Hematopoietic multipotent progenitor cell treated with erythropoietin and hydrocortisone succinate and interleukin-3 and kit ligand, for 17 days (in vitro differentiated cells): Measurements from ENCODE around the gene FSTL4.

Experiments
- DNase-seq: peaks from one replicate; pipeline ENCODE4 v3.0.0-alpha.2; 2015; ENCODE audit warnings: low spot score

FSTL4 gene

DNA sequence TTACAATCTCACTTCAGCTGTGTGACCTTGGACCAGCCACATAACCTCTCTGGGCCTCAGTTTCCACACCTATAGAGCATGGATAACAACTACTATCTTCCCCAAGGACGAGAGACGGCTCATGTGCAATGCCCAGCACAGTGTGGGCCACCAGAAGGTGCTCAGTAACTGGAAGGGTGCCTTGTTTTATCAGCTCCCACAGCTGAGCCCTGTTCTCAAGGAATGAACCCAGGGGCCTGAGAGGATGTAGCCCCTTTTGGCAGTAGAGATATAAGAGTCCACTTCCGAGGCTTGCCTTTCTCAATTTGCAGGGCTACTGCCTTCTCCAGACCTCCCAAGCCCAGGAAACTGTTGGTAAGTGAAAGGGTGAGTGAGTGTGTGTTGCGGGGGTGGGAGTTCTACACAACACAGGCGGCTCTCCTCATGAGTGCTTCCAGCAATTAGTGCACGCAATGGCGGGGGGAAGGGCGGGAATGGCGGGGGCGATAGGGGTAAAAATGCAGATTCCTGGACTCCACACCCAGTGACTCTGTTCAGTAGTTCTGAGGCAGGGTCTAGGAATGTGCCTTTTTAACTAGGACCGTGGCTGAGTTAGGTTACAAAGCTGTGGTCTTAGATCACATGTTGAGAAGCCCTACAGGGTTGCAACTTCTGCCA is 185.1 kb downstream of the FSTL4 start:
- no peak for DNase-seq

DNA sequence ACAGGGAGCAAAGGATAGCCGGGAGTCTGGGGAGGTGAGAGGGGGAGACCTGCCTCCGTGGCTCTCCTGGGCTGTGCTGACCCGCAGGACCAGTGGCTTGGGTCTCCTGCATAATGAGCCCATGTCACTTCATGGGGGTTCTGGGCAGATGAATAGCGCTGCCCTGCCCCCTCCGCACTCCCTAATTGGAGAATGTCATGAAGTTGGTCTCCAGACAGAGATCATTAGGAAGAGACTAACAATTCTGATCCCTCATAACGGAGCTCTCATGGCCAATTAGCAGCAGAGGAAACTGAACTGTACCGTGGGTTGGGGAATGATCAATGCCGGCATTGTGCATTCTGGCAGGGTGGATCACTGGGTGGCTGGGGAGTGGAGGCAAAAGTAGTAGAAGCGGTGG is 186.1 kb downstream of the FSTL4 start:
- no peak for DNase-seq

DNA sequence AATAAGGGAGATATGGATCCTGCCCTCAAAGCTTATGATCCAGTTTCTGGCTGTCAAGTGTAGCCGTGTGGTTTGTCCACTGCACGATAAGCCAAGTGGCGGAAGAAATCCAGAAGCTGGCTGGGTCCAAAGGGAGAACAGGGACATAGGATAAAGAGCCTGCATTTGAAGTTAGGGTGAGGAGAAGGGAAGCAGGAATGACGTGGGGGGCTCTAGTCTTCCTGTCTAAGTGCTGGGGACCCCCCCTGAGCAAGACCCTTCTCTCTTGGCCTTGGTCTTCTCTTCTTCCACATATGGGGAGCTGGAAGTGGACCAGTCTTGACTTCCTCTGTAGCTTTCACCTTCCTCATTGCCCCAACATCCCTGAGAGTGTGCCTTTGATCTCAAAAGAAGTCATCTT is 186.6 kb downstream of the FSTL4 start:
- no peak for DNase-seq

DNA sequence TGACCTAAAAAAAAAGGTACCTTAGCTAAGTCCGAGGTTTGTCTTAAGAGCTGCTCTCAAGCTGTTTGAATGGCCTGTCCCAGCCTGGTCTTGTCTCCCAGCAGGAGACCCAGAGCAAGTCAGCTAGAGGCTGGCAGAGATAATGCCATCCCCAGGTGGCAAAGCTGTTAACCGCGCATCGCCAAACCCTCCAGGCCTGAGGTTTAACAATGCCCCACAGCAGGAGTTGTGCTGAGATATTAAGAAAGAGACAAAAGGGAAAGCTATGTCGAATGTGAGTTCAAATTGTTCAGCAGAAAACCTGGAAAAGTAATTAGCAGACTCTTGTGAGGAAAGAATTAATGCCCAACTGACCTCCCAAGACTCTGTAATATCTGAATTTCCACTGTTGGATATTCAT is 187.1 kb downstream of the FSTL4 start:
- DNase-seq, result no peak

GRCh38 chr5:133423618-133424282 is 188.6 kb downstream of the FSTL4 start:
- DNase-seq, result peak; percentile 52

DNA sequence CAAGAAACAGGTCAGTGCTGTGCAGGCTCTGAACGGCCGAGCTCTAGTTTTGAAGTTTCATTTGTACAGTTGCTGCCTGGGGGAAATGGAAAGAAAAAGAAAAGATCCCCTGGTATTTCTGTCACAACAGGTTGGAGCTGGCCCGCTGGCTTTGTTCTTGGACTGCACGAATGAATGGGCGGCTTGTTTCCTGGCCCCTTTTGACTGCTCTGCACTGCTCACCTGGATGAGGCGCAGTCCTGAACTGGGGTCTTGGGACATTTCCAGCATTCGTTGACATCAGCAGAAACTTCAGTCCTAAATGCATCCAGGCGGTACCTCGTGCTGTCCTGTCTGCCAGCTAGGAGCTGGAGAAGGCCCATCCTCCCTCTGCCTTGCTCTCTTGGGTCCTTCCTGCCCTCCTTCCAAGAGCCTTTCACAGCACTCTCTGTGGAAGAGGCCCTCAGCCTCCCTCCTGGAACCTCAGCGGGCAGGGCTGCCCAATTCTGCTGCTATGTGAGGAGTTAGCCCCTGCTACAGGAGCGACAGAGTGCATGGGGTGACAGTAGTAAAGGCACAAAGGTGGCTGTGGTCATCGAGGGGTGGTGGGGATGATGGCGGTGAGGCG is 189.2 kb downstream of the FSTL4 start:
- DNase-seq, result no peak

- DNase-seq, result no peak
Measured at GRCh38 chr5:133421806-133422205, 190.5 kb downstream of the FSTL4 start.

DNA sequence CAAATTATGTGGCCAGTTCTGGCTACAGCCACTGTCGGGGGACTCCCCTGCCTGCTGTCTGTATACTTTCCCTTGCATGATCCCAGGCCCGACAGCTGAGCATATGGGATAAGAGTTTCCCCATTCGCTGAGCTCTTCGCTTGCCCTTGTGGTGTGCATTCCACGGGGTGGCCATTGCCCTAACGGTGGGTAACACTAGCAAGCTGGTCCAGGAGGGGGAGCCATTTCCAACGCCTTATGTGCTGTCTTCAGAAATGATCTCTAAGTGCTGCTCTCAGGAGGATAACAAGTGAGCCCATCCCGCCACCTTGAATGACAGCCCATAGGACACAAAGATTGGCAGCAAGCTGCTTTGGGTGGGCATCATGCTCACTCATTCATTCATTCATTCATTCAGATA is 190.9 kb downstream of the FSTL4 start:
- peak; percentile 6 for DNase-seq

DNA sequence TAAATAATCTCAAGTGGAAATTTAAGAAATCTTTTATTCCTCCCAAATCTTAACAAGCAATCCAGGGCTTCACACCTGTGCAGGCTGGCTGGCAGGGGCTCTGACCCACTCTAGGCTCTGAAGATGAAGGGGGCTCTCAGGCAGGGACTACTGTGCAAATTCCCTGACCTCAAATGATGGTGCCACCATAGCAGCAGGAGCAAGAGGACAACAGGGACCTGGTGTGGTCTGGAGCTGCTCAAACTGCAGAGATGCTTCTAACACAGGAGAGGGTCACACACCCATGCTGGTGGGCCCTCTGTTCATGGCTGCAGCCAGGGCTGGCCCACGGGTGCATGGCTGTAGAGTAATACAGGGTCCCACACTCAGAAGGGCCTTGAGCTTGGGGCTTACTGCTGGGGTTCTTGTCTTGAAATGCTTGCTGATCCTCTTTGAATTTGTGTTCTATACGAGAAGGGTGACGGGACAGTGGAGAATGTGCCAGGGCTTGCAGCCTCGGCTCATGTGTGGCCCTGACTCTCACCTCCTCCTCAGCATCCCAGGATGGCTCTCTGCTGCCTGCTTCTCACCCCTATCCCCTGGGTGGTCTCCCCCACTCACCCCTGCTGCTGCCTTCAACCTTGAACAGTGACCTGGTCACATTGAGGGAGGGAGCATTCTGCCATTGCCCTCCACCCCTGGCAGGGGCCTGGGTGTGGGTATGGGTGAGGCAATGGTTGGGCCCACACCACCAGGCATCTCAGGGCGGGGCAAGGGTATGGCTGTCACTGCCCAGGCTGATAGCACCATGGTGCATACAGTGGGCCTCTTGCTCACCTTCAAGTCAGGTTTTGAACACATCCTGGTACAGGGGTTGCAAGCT is 191.7 kb downstream of the FSTL4 start:
- DNase-seq, result no peak

DNA sequence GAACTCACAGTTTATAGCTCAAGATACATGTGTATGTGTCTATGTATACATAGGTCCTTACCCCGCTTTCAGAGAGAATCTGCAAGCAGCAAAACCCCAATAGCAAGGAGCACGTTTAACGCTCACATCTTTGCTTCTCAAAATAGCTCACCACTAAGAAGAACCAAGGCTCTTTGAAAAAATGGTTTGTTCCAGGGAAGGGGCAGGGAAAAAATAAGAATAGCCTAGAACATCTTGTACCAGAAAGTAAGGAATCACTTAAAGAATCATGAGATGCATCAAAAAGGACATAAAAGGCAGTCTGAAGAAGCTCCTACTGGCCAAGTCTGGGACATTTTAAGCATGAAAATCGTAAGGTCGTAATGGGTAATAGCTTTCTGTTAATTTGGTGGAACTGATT is 196.4 kb downstream of the FSTL4 start:
- DNase-seq, result no peak

DNA sequence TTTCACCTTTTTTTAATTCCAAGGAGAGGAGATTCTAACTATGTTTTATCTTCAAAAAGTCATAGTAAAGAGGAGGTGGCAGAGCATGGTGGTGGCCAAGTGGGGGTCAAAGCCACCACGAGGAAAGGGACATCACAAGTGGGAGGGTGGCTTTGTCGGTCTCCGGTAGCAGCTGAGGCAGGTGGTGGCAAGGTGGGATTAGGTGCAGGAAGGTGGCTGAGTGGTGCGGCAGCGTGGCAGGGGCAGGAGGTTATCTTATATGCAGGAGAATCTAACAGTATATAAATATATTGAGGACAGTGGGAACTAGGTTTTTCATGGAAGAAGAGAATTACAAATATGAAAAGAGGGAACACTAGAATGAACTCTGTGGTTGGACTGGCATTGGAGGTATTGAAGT is 196.8 kb downstream of the FSTL4 start:
- DNase-seq, result no peak

DNA sequence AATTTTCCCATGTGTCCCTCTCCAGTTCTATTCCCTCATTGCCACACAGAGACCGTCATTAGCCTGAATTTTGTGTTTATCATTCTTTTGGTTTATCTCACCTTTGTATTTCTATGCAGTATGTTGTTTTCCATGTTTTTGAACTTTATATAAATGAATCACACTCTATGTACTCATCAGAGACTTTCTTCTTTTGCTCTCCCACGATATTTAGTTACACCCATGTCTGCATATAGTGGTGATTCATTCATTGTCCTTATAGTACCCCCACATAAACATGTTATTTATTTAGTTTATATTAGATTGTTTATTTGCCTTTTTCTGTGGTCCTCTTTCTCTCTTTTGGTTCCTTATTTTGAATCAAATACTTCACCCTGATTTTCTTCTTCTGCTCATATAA is 199.7 kb downstream of the FSTL4 start:
- DNase-seq, result no peak

DNA sequence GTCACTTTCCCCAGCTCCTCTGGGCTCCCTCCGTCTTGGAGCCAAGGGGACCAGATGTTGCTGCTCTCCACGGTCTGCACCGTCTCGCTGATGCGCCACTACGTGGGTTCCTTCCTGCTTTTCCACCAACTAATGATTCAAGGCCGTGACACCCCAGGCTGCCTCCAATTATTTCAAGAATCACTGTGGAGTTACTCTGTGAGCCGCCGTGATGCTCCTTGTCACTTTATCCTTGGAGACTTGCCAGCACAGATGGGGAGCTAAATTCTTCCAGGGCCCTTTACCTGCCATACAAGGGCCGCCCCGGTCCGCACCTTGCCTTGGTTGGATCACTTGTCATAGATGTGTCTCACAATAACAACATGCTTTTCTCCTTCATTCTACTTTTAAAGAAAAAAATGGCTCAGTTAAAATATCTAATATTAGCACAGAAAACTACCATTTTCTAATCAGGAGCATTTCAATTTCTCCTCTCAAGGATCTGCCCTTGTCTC is 202.0 kb downstream of the FSTL4 start:
- no peak for DNase-seq

DNA sequence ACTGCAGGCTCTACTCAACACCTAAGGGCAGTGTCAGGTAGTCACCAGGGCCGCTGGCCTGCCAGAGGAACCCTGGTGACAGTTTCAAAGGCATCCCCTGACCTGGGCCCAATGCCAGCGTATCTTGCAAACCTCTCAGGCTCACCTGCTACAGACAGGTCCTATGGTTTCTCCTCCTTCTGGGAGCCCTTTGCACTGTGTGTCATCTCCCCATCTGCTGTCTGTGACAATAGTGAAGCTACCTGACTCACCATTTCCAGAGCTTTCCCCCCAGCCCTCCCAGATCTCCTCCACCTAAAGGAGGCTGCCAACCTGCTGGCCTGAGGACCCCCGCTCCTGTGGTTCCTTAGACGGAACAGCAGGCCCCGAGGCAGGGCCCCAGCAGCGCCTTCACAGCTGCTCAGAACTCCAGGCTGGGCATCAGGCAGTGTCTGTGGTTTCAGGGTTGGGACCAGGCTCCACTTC is 203.1 kb downstream of the FSTL4 start:
- DNase-seq, result no peak

GRCh38 chr5:133408322-133408721 is 204.0 kb downstream of the FSTL4 start:
- no peak for DNase-seq

GRCh38 chr5:133406977-133407632 is 205.2 kb downstream of the FSTL4 start:
- no peak for DNase-seq

DNA sequence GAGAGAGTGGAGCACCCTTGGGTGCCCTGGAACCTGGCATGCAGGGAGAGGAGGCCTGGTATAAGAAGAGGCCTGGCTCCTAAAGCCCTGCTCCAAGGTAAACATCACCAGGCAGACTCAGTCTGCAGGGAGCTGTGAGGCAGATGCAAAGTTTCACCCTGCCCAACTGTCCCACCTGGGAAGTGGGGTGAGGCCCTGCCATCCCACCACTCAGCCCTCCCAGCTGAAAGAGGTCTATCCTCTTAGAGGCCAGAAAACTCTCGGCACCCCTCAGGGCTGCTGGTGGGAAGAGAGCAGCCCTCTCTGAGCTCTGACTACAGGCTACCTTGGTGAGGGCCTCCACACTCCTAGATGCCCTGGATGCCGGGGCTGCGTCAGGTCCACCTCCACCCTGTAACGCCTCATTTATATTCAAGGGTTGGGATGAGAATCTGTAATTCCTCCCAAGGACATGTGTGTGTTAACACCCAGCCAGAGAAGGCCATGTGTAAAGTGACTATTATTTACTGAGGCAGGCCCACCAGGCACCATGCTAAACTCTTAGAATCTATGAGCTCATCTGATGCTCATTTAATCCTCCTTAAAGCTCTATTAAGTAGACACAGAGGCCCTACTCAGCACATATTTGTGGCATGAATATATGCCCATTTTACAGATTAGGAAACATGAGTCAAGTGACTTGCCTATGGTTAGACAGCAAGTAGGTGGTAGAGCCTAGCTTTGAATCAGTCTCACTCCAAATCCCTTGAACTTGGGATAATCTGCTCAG is 205.9 kb downstream of the FSTL4 start:
- no peak for DNase-seq

GRCh38 chr5:133405275-133406034 is 206.9 kb downstream of the FSTL4 start:
- no peak for DNase-seq

DNA sequence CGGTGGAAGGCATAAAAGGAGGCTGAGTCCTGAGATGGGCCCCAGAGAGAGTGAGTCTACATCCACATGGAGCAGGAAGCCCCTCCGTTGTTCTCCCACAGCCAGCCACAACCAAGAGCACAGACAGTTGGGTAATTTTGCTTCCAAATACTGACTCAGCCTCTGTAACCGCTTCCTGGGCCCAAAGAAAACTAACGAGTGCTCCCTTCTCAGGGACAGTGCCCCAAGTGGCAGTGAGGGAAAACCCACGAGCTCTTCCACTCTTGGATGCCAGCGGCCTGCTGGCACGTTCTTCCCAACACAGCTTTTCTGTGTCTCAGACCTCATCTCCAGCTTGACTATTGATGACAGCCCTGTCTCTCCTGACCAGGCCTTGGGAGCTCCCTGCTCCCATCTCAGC is 207.6 kb downstream of the FSTL4 start:
- no peak for DNase-seq

DNA sequence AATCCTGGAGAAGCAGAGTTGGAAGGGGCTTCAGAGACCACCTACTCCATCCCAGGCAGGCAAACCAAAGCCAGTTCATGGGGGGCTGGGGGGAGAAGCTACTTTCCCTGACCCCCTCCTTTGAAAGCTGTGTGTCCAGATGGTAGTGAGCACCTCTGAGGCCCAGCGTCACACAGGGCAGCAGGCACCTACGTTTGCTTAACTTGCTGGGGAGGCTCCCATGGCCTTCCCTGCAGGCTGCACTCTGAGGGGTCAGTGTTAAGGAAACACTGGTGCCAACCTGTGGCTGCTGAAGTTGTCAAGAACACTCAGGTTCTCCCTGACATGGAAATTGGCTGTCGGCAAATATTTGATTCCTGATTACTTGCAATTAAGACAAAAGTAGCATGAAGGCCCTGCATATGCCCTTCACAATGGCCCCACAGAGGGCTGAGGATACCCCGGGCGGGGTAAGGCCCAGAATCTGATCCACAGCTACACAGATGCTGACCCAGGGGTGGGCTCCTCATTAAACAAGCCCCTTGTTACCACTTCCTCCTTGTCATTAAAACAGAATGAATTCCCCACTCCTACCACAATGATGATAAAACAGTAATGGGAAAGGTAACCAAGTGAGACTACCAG is 208.5 kb downstream of the FSTL4 start:
- no peak for DNase-seq
